PC-3 (cell line): ENCODE data around the gene KCNJ6. TPM values are rescaled to one million over a fixed set of nuclear protein-coding genes. Genes with fewer than 3 reads are reported as not detected.

Source experiments
- ATAC-seq: fragments of 200-7000 bp; cut with Tn5 transposase; 2 replicates; pipeline ENCODE4 v1.9.1; 2020; ENCODE audit warnings: mild to moderate bottlenecking, moderate library complexity
- BruUV-seq: library from RNA; stranded (reverse); fragments of 400-500 nt; replicated peaks from 2 replicates; lab custom pipeline; 2021; lab: Mats Ljungman, UMichigan
- CTCF ChIA-PET: fragments of 300-600 bp; sonication (Branson Sonifier 250); formaldehyde crosslinking; loops from one replicate; lab custom pipeline; 2022; ENCODE audit warnings: antibody characterized with exemption; lab: Charles Lee
- POLR2A ChIA-PET: fragments of 300-600 bp; sonication (Branson Sonifier 250); formaldehyde crosslinking; loops from one replicate; lab custom pipeline; 2022; ENCODE audit warnings: antibody characterized with exemption; ENCODE audit not compliant: unreplicated experiment; lab: Charles Lee
- DNase-seq: peaks from one replicate; pipeline ENCODE4 v3.0.0-alpha.2; 2015
- H2AFZ ChIP-seq: fragments of 300-600 bp; sonication (generic); 2 replicates; pipeline ENCODE4 v1.6.0; 2016; ENCODE audit warnings: antibody characterized with exemption, low read length
- H3F3A ChIP-seq: fragments of 300-600 bp; sonication (generic); one replicate; pipeline ENCODE4 v1.6.0; 2017; ENCODE audit warnings: antibody characterized with exemption, low read length, control low read depth, mild to moderate bottlenecking; ENCODE audit not compliant: unreplicated experiment
- H3K27ac ChIP-seq: fragments of 300-600 bp; sonication (generic); 2 replicates; pipeline ENCODE4 v1.5.1; 2016; ENCODE audit warnings: mild to moderate bottlenecking, low read length
- H3K27me3 ChIP-seq: fragments of 300-600 bp; sonication (generic); 2 replicates; pipeline ENCODE4 v1.6.1; 2016; ENCODE audit warnings: low read length, mixed read lengths
- H3K36me3 ChIP-seq: fragments of 300-600 bp; sonication (generic); 2 replicates; pipeline ENCODE4 v1.6.1; 2016; ENCODE audit warnings: low read depth, mixed run types, low read length, mixed read lengths
- H3K4me1 ChIP-seq: fragments of 300-600 bp; sonication (generic); 2 replicates; pipeline ENCODE4 v1.5.1; 2016; ENCODE audit warnings: low read length; ENCODE audit not compliant: insufficient read depth
- H3K4me2 ChIP-seq: fragments of 300-600 bp; sonication (generic); 2 replicates; pipeline ENCODE4 v1.6.0; 2016; ENCODE audit warnings: low read length
- H3K4me3 ChIP-seq: fragments of 300-600 bp; sonication (generic); 2 replicates; pipeline ENCODE4 v1.5.1; 2016; ENCODE audit warnings: mild to moderate bottlenecking, low read length, mixed read lengths
- H3K79me2 ChIP-seq: fragments of 300-600 bp; sonication (generic); 2 replicates; pipeline ENCODE4 v1.6.1; 2017; ENCODE audit warnings: low read length, mixed read lengths
- H3K9ac ChIP-seq: fragments of 300-600 bp; sonication (generic); 2 replicates; pipeline ENCODE4 v1.6.0; 2016; ENCODE audit warnings: mild to moderate bottlenecking, low read length
- H3K9me2 ChIP-seq: fragments of 300-600 bp; sonication (generic); replicated peaks from 2 replicates; pipeline ENCODE4 v1.6.1; 2016; ENCODE audit warnings: mixed run types, low read length, mixed read lengths
- H3K9me3 ChIP-seq: fragments of 300-600 bp; sonication (generic); 2 replicates; pipeline ENCODE4 v1.6.1; 2016; ENCODE audit warnings: low read length, mixed read lengths
- H4K20me1 ChIP-seq: fragments of 300-600 bp; sonication (generic); 2 replicates; pipeline ENCODE4 v1.6.1; 2016; ENCODE audit warnings: low read length, mixed read lengths
- EZH2 ChIP-seq: fragments of 300-600 bp; sonication (generic); IDR thresholded peaks from one replicate; pipeline ENCODE4 v1.6.1; 2017; ENCODE audit warnings: antibody characterized with exemption, mild to moderate bottlenecking, low read length; ENCODE audit not compliant: unreplicated experiment
- EZH2phosphoT487 ChIP-seq: fragments of 300-600 bp; sonication (generic); IDR thresholded peaks from 2 replicates; pipeline ENCODE4 v1.6.1; 2018; ENCODE audit warnings: mild to moderate bottlenecking, antibody characterized with exemption, low read length, borderline replicate concordance
- intact Hi-C: fragments of 100-400 bp; cut with micrococcal nuclease; formaldehyde crosslinking; loops from 2 replicates; pipeline ENCODE4 v1.9.0; 2023
- total RNA-seq: library from RNA; depleted of rRNA; stranded (reverse); fragments of >200 nt; gene quantifications from 2 replicates; pipeline ENCODE4 v1.2.3, GENCODE V29; 2014
- TF ChIP-seq, protein P1 (sequence below): fragments of 300-600 bp; sonication (generic); conservative IDR thresholded peaks from 2 replicates; pipeline ENCODE4 v1.5.1; 2017; ENCODE audit warnings: antibody characterized with exemption, low read depth, mild to moderate bottlenecking, low read length

The KCNJ6 gene
- total RNA-seq, 1 experiment from 2014 or later = not detected

DNA sequence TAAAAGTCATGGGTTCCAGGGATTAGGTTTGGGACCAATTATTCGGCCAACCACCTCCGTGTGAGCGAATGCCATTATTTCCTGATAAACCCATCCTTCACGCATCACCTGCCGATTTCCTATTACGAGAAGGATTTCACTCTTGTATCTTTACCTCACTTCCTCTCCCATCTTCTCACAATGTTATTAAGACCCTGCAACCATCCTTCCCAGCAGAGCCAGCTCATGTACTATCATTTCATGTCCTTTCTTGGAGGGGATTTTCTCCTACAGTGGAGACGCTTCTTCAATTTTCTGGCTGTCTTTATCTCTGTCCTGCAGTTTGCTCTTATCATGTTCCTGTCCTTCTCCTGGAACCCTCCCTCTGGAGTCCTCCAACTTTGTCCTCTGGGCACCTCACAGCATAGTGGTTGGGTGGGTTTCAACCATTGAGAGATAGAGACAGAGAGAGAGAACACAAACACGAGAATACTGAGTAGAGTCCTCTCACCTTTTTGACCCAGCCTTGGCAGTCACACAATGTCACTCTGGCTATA is 357.5 kb downstream of the KCNJ6 start:
- BruUV-seq = no TSS peak
- intact Hi-C loops = no loop called here
- DNase-seq = no peak
- H3K4me2 ChIP-seq = no peak overlapping the region
- H4K20me1 ChIP-seq = no peaks in the 10 kb centered on the region
- H3F3A ChIP-seq = no peaks in the 10 kb centered on the region
- no peak for TF ChIP-seq EZH2phosphoT487
- TF ChIP-seq EZH2 = no peak
- TF ChIP-seq, protein P1, sequence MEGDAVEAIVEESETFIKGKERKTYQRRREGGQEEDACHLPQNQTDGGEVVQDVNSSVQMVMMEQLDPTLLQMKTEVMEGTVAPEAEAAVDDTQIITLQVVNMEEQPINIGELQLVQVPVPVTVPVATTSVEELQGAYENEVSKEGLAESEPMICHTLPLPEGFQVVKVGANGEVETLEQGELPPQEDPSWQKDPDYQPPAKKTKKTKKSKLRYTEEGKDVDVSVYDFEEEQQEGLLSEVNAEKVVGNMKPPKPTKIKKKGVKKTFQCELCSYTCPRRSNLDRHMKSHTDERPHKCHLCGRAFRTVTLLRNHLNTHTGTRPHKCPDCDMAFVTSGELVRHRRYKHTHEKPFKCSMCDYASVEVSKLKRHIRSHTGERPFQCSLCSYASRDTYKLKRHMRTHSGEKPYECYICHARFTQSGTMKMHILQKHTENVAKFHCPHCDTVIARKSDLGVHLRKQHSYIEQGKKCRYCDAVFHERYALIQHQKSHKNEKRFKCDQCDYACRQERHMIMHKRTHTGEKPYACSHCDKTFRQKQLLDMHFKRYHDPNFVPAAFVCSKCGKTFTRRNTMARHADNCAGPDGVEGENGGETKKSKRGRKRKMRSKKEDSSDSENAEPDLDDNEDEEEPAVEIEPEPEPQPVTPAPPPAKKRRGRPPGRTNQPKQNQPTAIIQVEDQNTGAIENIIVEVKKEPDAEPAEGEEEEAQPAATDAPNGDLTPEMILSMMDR = no peak
- no peak for ATAC-seq
- no peaks in the 10 kb centered on the region for H3K79me2 ChIP-seq
- no peaks in the 10 kb centered on the region for H3K9me3 ChIP-seq
- no peak overlapping the region for H2AFZ ChIP-seq
- H3K27me3 ChIP-seq = no peaks in the 10 kb centered on the region
- ChIA-PET POLR2A (no interaction called here), CTCF (no interaction called here)
- no peak overlapping the region for H3K27ac ChIP-seq
- no peak overlapping the region for H3K9ac ChIP-seq
- peaks cover 7% of the 10 kb centered on the region for H3K4me1 ChIP-seq
- no peak overlapping the region for H3K4me3 ChIP-seq
- H3K36me3 ChIP-seq = no peaks in the 10 kb centered on the region
- H3K9me2 ChIP-seq = no peaks in the 10 kb centered on the region
